Renal cortex interstitium (tissue), 11 donors: Measurements from ENCODE around the gene VPREB3. TPM values are rescaled to one million over a fixed set of nuclear protein-coding genes. Genes with fewer than 3 reads are reported as not detected.
"Not testable (repeated sequence)": the region's sequence is repeated elsewhere in the genome, so short reads cannot be mapped to it uniquely, and the experiment has no call there.

ENCODE experiments used
- DNase-seq, 11 donors: peaks; one replicate each; pipeline ENCODE4 v3.0.0-alpha.2; 2013; ENCODE audit warnings: low read depth in 9 of 11, low spot score in 4 of 11; ENCODE audit errors: extremely low read depth in 1 of 11
- polyA plus RNA-seq, 3 donors: library from polyadenylated mRNA; unstranded; fragments of 120-200 nt; gene quantifications; one replicate each; pipeline ENCODE4 v1.2.1, GENCODE V29; 2013; ENCODE audit not compliant: insufficient read length in 3 of 3

Gene VPREB3
- polyA plus RNA-seq, 3 donors: 0.50 to 1.2 (median 0.96) TPM

DNA sequence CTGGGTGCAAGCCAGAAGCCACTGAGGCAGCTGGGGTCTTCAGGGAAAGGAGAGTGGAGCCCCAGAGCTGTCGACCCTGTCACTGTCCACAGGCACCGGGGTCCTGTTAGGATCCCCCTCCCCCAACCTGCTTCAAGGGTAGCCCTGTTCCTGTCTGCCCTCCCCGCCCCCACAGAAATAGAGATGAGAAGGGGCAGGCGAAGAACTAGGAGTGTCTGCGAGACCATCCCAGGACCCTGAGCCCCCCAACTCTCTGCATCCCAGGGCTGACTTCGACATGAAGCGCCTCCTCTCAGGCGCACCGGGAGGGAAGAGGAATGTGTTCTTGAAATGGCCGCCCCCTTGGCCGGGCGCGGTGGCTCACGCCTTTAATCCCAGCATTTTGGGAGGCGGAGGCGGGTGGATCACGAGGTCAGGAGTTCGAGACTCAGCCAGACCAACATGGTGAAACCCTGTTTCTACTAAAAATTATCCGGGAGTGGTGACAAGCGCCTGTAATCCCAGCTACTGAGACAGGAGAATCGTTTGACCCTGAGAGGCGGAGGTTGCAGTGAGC lies 2.7 kb downstream of the VPREB3 start:
- peak in 3 of 11 donors; percentile 28 to 42 (median 41) for DNase-seq

DNA sequence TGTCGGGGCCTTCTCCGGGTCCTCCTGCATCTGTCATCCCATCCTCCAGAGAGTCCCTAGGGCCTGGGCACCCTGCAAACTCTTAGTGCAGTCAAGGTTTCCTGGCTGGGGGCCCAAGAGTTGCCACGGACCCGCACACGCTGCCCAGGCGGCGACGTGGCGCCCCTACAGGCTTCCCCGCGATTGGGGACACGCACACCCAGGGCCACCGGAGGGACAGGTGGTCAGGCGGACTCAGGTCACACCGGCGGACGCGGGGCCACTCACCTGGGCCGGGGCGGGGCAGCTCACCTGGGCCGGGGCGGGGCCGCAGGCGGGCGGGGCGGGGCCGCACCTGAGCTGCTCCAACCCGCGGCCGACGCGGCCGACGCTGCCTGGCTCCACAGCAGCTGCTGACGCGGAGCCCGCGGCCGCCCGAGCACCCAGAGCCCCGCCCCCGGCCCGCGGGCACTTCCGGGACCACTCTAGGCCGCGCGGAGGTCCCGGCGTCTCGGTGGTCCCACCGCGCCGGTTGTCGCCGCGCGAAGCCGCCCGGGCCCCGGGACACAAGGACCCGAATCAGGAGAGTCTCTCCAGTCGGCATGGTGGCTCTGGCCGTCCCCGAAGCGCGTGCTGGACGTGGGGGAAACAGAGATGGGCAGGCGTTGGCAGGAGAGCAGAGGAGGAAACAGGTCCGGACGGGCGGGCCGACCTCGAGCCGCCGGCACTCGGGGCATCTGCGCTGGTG lies 3.3 kb downstream of the VPREB3 start, which contains the start of gene ZNF70:
Gene ZNF70 (minus strand): TSS at position 399 of the 727 bp plus-strand sequence. CDS start 5,972 bp downstream, outside the sequence.
- DNase-seq: peak in 7 of 11 donors; percentile 61 to 84 (median 82)

DNA sequence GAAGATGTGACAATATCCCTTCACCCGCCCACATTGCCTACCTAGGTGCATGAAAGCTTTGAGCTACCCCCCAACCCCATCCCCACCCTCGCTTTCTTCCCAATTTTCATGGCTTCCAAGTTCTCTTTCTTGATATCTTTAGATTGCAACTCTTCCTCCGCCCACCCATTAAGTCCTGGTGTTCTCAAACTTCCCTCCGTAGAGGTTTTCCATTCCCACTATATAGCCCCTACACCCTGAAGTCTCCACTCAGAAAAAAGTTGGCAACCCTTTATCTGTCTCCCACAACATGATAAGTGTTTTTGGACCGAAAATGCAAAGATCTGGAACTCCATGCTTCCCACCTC lies 3.9 kb downstream of the VPREB3 start:
- no peak for DNase-seq

DNA sequence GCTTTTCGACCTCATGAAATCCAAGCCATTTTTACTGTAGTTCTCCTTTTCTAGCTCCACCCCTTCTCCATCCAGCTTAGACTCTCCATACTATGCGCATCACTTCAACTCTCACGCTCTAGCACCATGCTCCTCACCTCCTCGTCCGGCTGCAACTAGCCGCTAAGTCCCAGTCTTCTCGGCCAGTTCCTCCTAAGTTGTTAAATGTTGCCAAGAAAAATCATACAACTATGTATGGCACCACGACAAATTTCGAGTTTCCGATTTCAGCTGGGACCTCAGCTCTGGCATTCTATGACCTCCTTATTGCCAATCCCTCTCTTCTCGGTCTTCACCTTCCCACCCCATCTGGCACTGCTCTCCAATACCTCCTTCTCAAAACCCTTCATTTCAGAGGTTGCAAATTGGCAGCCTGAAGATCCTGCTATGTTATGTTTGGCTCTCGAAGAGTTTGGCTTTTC lies 4.4 kb downstream of the VPREB3 start:
- DNase-seq: no peak

DNA sequence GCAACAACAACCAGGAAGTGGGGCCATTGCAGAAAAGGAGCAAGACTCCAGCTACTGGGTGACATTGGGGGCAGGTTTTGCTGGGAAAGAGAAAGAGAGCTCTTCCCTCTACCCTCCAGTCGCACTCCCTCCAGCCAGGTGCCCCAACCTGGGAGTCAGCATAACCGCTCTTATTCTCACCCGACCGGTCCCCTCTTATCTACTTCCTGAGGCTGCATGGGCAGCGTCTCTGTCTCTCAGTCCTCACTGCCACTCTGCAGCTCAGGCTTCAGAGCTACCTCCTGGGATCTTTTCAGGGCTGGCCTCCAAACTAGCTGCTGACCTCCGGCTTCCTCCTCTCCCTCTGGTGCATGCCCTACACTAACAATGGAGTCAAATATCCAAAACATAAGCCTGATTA lies 8.4 kb downstream of the VPREB3 start:
- no peak for DNase-seq

DNA sequence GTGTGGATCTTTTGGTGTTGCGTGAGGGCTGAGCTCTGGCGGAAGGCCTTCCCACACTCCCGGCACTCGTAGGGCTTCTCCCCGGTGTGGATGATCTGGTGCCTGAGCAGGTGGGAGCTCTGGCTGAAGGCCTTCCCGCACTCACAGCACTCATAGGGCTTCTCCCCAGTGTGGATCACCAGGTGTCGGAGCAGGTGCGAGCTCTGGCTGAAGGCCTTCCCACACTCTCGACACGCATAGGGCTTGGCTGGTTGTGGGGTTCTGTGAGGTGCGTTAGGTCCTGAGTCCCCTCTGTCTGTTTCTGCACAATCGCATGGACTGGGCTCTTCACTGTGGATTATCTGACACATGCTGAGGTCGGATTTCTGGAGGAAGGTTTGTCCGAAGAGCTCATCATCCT lies 9.7 kb downstream of the VPREB3 start:
- DNase-seq: no peak

DNA sequence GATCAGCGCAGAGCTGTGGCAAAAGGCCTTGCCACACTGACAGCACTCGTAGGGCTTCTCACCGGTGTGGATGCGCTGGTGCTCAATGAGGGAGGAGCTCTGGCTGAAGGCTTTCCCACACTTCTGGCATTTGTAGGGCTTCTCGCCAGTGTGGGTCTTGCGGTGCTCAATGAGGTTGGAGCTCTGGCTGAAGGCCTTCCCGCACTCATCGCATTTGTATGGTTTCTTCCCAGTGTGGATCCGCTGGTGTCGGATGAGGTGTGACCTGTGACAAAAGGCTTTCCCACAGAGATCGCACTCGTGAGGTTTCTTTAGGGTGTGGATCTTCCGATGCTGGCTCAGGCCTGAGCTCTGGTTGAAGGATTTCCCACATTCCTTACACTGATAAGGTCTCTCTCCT lies 10.2 kb downstream of the VPREB3 start:
- DNase-seq: no peak

DNA sequence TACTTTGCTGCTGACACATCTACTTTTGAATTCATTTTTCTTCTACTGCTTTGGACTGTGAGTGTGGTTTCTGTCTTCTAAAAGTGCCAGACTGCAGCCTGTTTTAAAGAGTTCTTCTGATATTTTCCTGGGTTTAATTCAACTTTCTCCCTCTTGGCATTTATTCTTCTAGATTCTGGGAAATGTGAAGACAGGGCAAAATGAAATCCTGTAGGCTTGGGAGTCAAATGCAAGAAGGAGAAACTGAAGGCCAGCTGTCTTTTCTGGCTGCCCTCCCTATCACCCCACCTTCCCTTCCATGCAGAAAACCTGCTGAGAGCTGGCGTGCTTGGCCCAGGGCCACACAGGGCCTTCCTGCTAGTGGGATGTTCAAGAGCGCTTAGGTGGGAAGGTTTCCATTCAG lies 10.9 kb downstream of the VPREB3 start:
- DNase-seq: no peak

DNA sequence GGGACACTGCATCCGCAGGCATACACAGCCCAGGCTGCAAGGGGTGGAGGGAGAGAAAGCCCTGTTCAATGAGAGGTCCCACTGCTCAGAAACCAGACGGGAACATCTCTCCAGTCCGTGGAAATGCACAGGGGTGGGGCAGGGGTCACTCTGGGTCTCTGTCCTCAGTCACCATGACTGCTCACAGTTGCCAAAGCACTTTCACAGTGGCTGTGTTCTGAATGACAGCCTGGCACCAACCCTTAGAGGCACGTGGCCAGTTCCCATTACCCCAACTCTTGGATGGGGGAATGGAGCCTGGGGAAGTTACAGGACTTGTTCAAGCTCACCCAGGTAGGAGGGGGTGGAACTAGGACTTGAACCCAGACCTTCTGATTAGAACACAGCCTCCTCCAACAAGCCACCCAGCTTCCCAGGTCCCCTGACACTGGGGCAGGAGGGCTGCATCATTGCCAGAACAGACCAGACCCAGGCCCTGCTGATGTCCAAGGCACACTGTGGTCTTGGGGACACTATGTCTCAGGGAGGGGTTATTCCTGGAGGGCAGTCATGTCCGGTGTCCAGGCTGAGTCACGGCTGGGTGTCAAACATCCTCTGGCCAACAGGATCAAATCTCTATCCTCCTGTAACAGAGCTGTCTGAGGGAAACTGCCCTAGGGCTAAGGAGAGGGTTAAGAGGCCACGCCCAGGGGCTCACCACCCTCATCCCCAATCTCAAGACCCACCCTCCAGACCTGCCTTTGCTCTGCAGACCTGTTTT lies 11.5 kb downstream of the VPREB3 start:
- DNase-seq: no peak

DNA sequence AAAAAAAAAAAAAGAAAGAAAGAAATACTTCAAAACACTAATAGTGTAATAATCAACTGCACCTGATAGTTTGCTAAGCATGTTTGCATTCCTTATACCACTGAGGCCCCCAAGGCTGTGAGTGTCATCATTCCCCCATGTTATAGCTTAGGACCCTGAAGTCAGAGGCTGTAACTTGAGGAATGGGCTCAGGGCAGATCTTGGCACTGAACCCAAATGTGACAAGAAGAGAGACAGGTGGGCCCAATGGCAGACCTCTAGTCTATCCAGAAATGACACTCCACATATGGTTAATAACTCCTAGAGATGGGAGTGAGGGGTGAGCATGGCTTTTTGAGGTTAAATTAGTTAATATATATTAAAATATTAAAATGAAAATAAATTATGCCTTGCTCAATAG lies 16.5 kb downstream of the VPREB3 start:
- no peak for DNase-seq

DNA sequence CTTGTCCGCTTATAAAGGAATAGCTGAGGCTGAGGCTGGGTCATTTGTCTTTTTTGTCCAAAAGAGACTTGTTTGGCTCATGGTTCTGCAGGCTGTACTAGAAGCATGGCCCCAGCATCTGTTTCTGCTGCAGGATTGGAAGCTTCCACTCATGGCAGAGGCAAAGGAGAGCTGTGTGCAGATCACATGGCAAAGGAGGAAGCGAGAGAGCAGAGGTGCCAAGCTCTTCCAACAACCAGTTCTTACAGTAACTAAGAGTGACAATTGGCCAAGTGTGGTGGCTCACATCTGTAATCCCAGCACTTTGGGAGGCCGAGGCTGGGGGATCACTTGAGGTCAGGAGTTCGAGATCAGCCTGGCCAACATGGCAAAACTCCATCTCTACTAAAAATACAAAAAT lies 26.1 kb downstream of the VPREB3 start:
- not testable (repeated sequence) for DNase-seq

DNA sequence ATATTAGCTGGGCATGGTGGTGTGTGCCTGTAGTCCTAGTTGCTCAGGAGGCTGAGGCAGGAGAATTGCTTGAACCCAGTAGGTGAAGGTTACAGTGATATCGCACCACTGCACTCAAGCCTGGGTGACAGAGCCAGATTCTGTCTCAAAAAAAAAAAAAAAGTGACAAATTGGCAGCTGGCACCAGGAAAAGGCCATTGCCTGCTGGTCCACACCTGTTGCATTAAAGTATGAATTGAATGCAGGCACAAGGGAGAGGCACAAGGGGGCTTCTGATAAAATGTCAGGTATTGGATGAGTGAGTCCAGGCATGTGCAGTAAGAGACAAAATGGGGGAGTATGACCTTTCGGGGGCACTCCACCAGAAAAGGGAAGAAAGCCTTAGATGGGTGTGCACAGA lies 31.5 kb downstream of the VPREB3 start:
- DNase-seq: no peak

DNA sequence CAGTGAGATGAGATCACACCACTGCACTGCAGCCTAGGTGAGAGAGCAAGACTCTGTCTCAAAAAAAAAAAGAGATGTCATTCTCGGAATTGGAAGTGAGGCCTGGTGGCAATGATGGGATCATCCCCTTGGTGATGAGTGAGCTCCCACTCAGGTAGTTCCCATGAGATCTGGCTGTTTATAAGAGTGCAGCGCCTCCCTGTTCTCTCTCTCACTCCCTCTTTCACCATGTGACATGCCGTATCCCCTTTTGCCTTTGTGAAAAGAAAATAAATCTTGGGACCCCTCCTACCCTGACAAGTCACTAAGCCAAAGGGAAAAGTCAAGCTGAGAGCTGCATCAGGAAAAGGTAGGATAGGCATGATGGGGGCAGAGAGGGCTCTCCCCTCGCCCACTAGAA lies 32.1 kb downstream of the VPREB3 start:
- no peak for DNase-seq

DNA sequence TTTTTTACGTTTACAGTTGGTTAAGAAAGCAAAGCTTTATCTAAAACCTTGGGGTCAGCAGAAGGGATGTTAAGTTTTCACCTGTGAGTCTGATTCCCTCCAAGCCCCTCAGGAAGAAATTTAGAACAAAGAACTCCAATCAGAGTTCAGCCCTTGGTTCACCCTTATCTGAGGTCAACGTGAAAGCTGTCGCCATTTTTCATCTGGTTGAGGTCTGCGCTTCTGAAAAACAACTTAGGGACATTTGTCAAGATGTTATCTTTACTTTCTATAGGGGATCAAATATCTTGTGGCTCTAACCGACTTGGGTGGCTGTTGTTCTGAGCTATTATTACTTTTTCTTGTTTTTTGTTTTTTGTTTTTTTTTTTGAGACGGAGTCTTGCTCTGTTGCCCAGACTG lies 33.4 kb downstream of the VPREB3 start:
- no peak for DNase-seq

DNA sequence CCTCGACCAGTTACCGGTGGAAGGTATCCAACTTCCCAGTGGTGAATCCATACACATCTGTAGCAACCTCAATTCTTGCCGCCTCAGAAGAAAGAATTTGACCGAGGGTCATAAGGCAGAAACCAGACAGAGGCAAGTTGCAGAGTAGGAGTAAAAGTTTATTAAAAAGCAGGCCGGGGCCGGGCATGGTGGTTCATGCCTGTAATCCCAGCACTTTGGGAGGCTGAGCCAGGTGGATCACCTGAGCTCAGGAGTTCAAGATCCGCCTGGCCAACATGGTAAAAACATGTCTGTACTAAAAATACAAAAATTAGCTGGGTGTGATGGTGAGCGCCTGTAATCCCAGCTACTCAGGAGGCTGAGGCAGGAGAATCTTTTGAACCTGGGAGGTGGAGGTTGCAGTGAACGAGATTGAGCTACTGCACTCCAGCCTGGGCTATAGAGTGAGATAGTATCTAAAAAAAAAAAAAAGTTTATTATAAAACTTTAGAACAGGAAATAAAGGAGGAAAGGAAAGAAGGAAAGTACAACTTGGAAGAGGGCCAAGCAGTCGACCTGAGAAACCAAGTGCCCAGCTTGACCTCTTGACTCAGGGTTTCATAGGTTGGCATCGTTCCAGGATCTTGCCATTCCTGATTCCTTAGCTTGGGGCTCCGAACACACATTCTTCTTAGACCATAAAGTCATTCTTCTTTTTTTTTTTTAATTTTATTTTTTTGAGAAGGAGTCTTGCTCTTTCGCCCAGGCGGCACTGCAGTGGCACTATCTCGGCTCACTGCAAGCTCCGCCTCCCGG lies 35.7 kb downstream of the VPREB3 start:
- peak in 1 of 11 donors; percentile 9 for DNase-seq

DNA sequence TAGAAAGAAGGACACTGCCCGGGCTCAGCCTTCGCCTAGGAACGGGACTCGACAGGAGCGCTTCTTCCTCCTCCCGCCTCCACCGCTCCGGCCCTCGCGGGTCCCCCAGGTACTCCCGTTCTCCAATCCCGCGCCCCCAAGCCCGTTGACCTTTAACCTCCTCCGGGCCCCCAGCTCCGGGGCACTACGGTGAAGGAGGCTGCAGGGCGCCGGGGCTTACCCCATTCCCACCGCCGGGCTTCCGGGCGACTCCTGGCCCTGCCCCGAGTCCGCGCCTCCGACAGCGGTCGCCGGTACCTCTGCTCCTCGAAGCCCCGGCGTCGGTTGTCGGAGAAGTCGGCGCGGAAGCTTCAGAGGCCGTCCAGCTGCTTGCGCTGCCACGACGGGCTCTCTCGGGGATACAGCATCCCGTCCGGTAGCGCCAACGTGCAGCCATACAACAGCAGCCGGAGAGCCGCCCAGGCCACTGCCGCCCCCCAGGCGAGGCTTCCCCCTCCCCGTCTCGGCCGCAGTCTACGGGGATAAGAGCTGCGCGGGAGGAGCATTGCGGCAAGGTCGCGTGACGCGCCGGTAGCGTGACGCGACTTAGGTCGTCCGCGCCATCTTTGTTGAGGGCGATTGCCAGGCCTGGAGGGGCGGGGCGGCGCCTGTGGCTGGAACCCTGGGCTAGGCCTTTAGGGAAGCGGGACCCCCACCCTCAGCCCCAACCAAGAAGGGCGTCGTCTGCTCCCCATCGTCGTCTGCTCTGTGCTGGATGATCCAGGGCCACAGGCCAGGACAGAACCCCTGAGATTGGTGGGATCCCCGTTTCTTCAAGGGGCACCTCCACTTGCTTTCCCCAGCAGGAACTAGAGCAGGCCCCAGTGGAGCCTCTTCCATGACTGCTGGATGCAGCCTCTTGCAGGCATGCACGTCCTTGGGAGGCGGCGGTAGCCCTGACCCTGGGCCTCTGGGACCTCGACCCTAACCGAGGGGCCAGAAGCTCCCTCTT lies 37.1 kb downstream of the VPREB3 start:
- DNase-seq: peak; percentile 64 to 84 (median 80)

DNA sequence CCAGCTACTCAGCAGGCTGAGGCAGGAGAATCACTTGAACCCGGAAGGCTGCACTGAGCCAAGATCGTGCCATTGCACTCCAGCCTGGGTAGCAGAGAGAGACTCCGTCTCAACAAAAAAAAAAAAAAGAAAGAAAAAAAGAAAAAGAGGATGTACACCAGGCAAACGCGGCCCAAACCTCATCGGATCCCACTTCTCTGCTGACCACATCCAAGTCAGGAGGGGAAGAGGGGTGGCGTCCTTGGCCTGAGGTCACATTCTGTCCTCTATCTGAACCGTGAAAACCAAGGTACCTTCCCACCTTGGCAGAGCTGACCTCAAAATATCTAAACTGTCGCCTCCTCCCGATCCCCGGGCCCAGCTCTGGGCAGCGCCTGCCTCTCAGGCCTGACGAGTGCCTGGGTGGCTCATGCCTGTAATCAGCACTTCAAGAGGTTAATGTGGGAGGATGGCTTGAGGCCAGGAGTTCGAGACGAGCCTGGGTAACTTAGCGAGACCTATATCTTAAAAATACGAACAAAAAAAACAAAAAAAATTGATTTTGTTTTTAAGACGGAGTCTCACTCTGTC lies 38.3 kb downstream of the VPREB3 start:
- no peak for DNase-seq
